H1 (cell line): ENCODE results near the gene OTUD5. TPM values are rescaled to one million over a fixed set of nuclear protein-coding genes. Genes with fewer than 3 reads are reported as not detected.

Source experiments
- CTCF ChIA-PET: fragments of 300-600 bp; sonication (Branson Sonifier 250); formaldehyde crosslinking; loops from one replicate; lab custom pipeline; 2021; ENCODE audit not compliant: partially characterized antibody; lab: Charles Lee
- POLR2A ChIA-PET: fragments of 300-600 bp; sonication (Branson Sonifier 250); formaldehyde crosslinking; loops from one replicate; lab custom pipeline; 2021; ENCODE audit warnings: inconsistent platforms; ENCODE audit not compliant: partially characterized antibody; lab: Charles Lee
- DNase-seq, 2 experiments: peaks; one replicate each; pipeline versions ENCODE4 v3.0.0 to v3.0.0-alpha.2; 2010 to 2022; ENCODE audit warnings: low spot score in 2 of 2, low read depth in 1 of 2, mixed read lengths in 1 of 2
- FAIRE-seq: peaks from 2 replicates; lab custom pipeline; 2011; peaks lifted over from hg19 to GRCh38; lab: Jason Lieb, UNC
- H2AFZ ChIP-seq: 2 replicates; pipeline ENCODE4 v1.8.1; 2012; ENCODE audit warnings: low read length, inconsistent platforms
- H2AK5ac ChIP-seq: 2 replicates; pipeline ENCODE4 v1.6.1; 2013; ENCODE audit warnings: low read depth, low read length
- H2BK120ac ChIP-seq: replicated peaks from 2 replicates; pipeline ENCODE3; 2013; ENCODE audit warnings: low read depth, low read length, inconsistent platforms
- H2BK12ac ChIP-seq: 2 replicates; pipeline ENCODE4 v1.6.1; 2013; ENCODE audit warnings: low read depth, low read length
- H2BK15ac ChIP-seq: 2 replicates; pipeline ENCODE4 v1.6.1; 2013; ENCODE audit warnings: low read length
- H2BK20ac ChIP-seq: 2 replicates; pipeline ENCODE4 v1.6.1; 2013; ENCODE audit warnings: low read length
- H2BK5ac ChIP-seq: 2 replicates; pipeline ENCODE4 v1.6.1; 2013; ENCODE audit warnings: low read depth, low read length
- H3K14ac ChIP-seq: 2 replicates; pipeline ENCODE4 v1.6.1; 2013; ENCODE audit warnings: inconsistent platforms; ENCODE audit not compliant: insufficient read length
- H3K18ac ChIP-seq: 2 replicates; pipeline ENCODE4 v1.6.1; 2013; ENCODE audit warnings: low read length; ENCODE audit errors: extremely low read depth
- H3K23ac ChIP-seq: 2 replicates; pipeline ENCODE4 v1.6.1; 2013; ENCODE audit warnings: inconsistent platforms; ENCODE audit not compliant: insufficient read length
- H3K23me2 ChIP-seq: 2 replicates; pipeline ENCODE4 v1.6.1; 2013; ENCODE audit warnings: low read depth, low read length
- H3K27ac ChIP-seq: 2 replicates; pipeline ENCODE4 v1.6.1; 2011; ENCODE audit warnings: low read depth, low read length, inconsistent platforms
- H3K27me3 ChIP-seq, 4 experiments: replicated peaks in 1 of 4; 1 replicate in 1 of 4; 2 replicates in 3 of 4; pipeline versions ENCODE4 v1.6.1 to v1.8.1; 2011 to 2013; ENCODE audit warnings: low read length in 3 of 4, mild to moderate bottlenecking in 3 of 4, inconsistent platforms in 2 of 4, mixed read lengths in 2 of 4, moderate library complexity in 1 of 4; ENCODE audit not compliant: control insufficient read depth in 3 of 4, insufficient read depth in 3 of 4; ENCODE audit errors: extremely low read depth in 1 of 4
- H3K36me3 ChIP-seq, 4 experiments: 2 replicates each; pipeline versions ENCODE4 v1.6.1 to v1.8.1; 2011 to 2013; ENCODE audit warnings: mild to moderate bottlenecking in 4 of 4, low read length in 3 of 4, moderate library complexity in 2 of 4, control low read depth in 1 of 4, inconsistent platforms in 1 of 4; ENCODE audit not compliant: insufficient read depth in 4 of 4, control insufficient read depth in 2 of 4
- H3K4ac ChIP-seq: replicated peaks from 2 replicates; pipeline ENCODE3; 2013; ENCODE audit warnings: low read length, low read depth, mixed read lengths, inconsistent platforms; ENCODE audit not compliant: insufficient read length
- H3K4me1 ChIP-seq, 4 experiments: replicated peaks in 1 of 4; 1 replicate in 1 of 4; 2 replicates in 3 of 4; pipeline versions ENCODE4 v1.6.1 to v1.8.1; 2011 to 2013; ENCODE audit warnings: low read length in 3 of 4, inconsistent platforms in 2 of 4, mixed read lengths in 1 of 4; ENCODE audit not compliant: insufficient read depth in 4 of 4, control insufficient read depth in 3 of 4
- H3K4me2 ChIP-seq, 2 experiments: 2 replicates each; pipeline versions ENCODE4 v1.6.1 to v1.8.1; 2011 to 2013; ENCODE audit warnings: low read depth in 2 of 2, low read length in 2 of 2, control low read depth in 1 of 2, inconsistent platforms in 1 of 2, mild to moderate bottlenecking in 1 of 2; ENCODE audit not compliant: insufficient read depth in 1 of 2
- H3K4me3 ChIP-seq, 4 experiments: fragments of 200-600, 300-600 bp in 1 of 4; sonication (generic), shearing (Covaris generic), sonication (Bioruptor Twin) in 1 of 4; 2 replicates each; pipeline versions ENCODE4 v1.5.1 to v1.8.1; 2011 to 2016; ENCODE audit warnings: low read length in 4 of 4, low read depth in 3 of 4, control low read depth in 2 of 4, inconsistent platforms in 2 of 4, mild to moderate bottlenecking in 2 of 4, mixed read lengths in 1 of 4, moderate library complexity in 1 of 4; ENCODE audit not compliant: insufficient read depth in 2 of 4; ENCODE audit errors: extremely low read depth in 1 of 4
- H3K56ac ChIP-seq: replicated peaks from 2 replicates; pipeline ENCODE3; 2013; ENCODE audit warnings: low read depth, mild to moderate bottlenecking, mixed read lengths, low read length, inconsistent platforms; ENCODE audit not compliant: insufficient read length
- H3K79me1 ChIP-seq: 2 replicates; pipeline ENCODE4 v1.6.1; 2013; ENCODE audit warnings: low read depth, low read length, control low read depth
- H3K79me2 ChIP-seq, 2 experiments: 2 replicates each; pipeline versions ENCODE4 v1.6.1 to v1.8.1; 2012 to 2013; ENCODE audit warnings: low read length in 2 of 2, mild to moderate bottlenecking in 2 of 2, inconsistent platforms in 1 of 2; ENCODE audit not compliant: insufficient read depth in 2 of 2, control insufficient read depth in 1 of 2
- H3K9ac ChIP-seq, 4 experiments: replicated peaks in 1 of 4; 1 replicate in 1 of 4; 2 replicates in 3 of 4; pipeline versions ENCODE4 v1.6.1 to v1.8.1; 2011 to 2013; ENCODE audit warnings: low read depth in 3 of 4, low read length in 3 of 4, control low read depth in 2 of 4, mild to moderate bottlenecking in 2 of 4, moderate library complexity in 2 of 4, inconsistent platforms in 1 of 4; ENCODE audit errors: extremely low read depth in 1 of 4
- H3K9me3 ChIP-seq, 2 experiments: 2 replicates each; pipeline versions ENCODE4 v1.6.1 to v1.8.1; 2012 to 2013; ENCODE audit warnings: mild to moderate bottlenecking in 2 of 2, moderate library complexity in 2 of 2, control low read depth in 1 of 2, inconsistent platforms in 1 of 2, low read depth in 1 of 2, low read length in 1 of 2, mixed read lengths in 1 of 2; ENCODE audit not compliant: insufficient read depth in 2 of 2
- H4K20me1 ChIP-seq, 2 experiments: replicated peaks in 1 of 2; 2 replicates each; pipeline versions ENCODE3 to v1.8.1; 2011 to 2013; ENCODE audit warnings: inconsistent platforms in 2 of 2, low read length in 2 of 2, mild to moderate bottlenecking in 1 of 2; ENCODE audit not compliant: insufficient read depth in 2 of 2, control insufficient read depth in 1 of 2
- H4K5ac ChIP-seq: 2 replicates; pipeline ENCODE4 v1.6.1; 2013; ENCODE audit warnings: low read length, low read depth, mixed read lengths, inconsistent platforms; ENCODE audit not compliant: insufficient read length
- H4K8ac ChIP-seq: 2 replicates; pipeline ENCODE4 v1.8.0; 2013; ENCODE audit warnings: mild to moderate bottlenecking, moderate library complexity, low read length, inconsistent platforms; ENCODE audit not compliant: insufficient read depth; ENCODE audit errors: extremely low read depth
- H4K91ac ChIP-seq: replicated peaks from 2 replicates; pipeline ENCODE3; 2013; ENCODE audit warnings: low read length, mixed read lengths, inconsistent platforms; ENCODE audit not compliant: insufficient read length
- BRCA1 ChIP-seq: IDR thresholded peaks from 2 replicates; pipeline ENCODE4 v1.6.1; 2012; ENCODE audit warnings: low read depth, low read length, improper control_type of control experiment
- CBX5 ChIP-seq: fragments of 300-800, 300-1000 bp; sonication (generic); IDR thresholded peaks from 2 replicates; pipeline ENCODE4 v1.7.1; 2016; ENCODE audit warnings: antibody characterized with exemption, low read length, low read depth
- CBX8 ChIP-seq: fragments of 300-800, 300-1000 bp; sonication (generic); IDR thresholded peaks from 2 replicates; pipeline ENCODE4 v1.7.1; 2016; ENCODE audit warnings: low read depth, low read length, borderline replicate concordance
- KDM5A ChIP-seq: fragments of 200-600 bp; IDR thresholded peaks from 2 replicates; pipeline ENCODE4 v1.7.1; 2012; ENCODE audit warnings: mild to moderate bottlenecking, low read length, inconsistent platforms, mixed read lengths
- POU5F1 ChIP-seq: IDR thresholded peaks from 2 replicates; pipeline ENCODE4 v1.6.1; 2011; ENCODE audit warnings: low read depth, mild to moderate bottlenecking, low read length, moderate library complexity
- SIN3A ChIP-seq, 2 experiments: IDR thresholded peaks in 1 of 2; conservative IDR thresholded peaks in 1 of 2; 2 replicates each; pipeline ENCODE4 v1.6.1; 2011 to 2012; ENCODE audit warnings: low read length in 2 of 2, improper control_type of control experiment in 1 of 2, low read depth in 1 of 2, mild to moderate bottlenecking in 1 of 2
- SIX5 ChIP-seq: IDR thresholded peaks from 2 replicates; pipeline ENCODE4 v1.6.1; 2011; ENCODE audit warnings: mild to moderate bottlenecking, low read depth, low read length
- SP1 ChIP-seq: IDR thresholded peaks from 2 replicates; pipeline ENCODE4 v1.6.1; 2011; ENCODE audit warnings: low read depth, low read length
- WGBS, 2 experiments: shearing (Covaris generic) in 1 of 2; methylation state at CpG; one replicate each; pipeline versions ENCODE4 v1.1.6 to v1.1.7; 2013 to 2015; ENCODE audit warnings: low lambda C conversion rate in 2 of 2, mixed read lengths in 2 of 2, inconsistent platforms in 1 of 2, low coverage in 1 of 2, missing lambda C conversion rate in 1 of 2; ENCODE audit not compliant: insufficient replicate concordance in 2 of 2, insufficient coverage in 1 of 2, insufficient read length in 1 of 2; ENCODE audit errors: extremely low coverage in 1 of 2, missing lambda C conversion rate in 1 of 2; 5-methylcytosine and 5-hydroxymethylcytosine counted together
- polyA plus RNA-seq, 7 experiments: library from polyadenylated mRNA; depleted of rRNA in 3 of 7; stranded (reverse) in 5 of 7; unstranded in 2 of 7; fragments of >200 nt in 5 of 7; fragments of 200-250 nt in 2 of 7; gene quantifications; 1 replicate in 5 of 7; 2 replicates in 1 of 7; 4 replicates in 1 of 7; pipeline versions ENCODE4 v1.2.1 to v1.2.3, GENCODE V29; 2011 to 2013; ENCODE audit warnings: missing spikeins in 2 of 7, mixed read lengths in 2 of 7
- total RNA-seq: library from RNA; stranded (reverse); fragmentation: NEBNext Ultra II Directional; extraction: Animal tissue kit (Norgen Biotek cat#: 25700); gene quantifications from 2 replicates; pipeline ENCODE4 v1.2.1, GENCODE V29; 2021

OTUD5 gene
- total and polyA plus RNA-seq, 2 of the 8 experiments (the other 6 are each of a cell fraction or from before 2014, with no cell fraction given) = 46.3 to 53.5 TPM

- H2BK120ac ChIP-seq = no peak overlapping the region
These were observed 12.1 kb upstream of the OTUD5 start for GRCh38 chrX:48969471-48969870.

More at GRCh38 chrX:48969471-48969870, 12.1 kb upstream of the OTUD5 start:
- Histone ChIP-seq H3K4me3 (no peak overlapping the region), H3K14ac (no peak overlapping the region), H4K5ac (no peak overlapping the region), H3K36me3 (peaks cover 0 to 5% (median 3%) of the 10 kb centered on the region in 4 experiments; a peak in 6 of 8 replicates), H3K23me2 (peaks cover 4% of the 10 kb centered on the region; the same call in 1 of the 2 replicates), H4K20me1 (peaks cover 1 to 2% of the 10 kb centered on the region in 2 experiments), H3K27ac (no peak overlapping the region), H2BK5ac (no peak overlapping the region), H3K23ac (no peak overlapping the region), H2AK5ac (no peak overlapping the region), H2AFZ (no peak overlapping the region), H3K56ac (no peak overlapping the region), H3K4ac (no peak overlapping the region), H3K9me3 (no peaks in the 10 kb centered on the region), H3K18ac (no peak overlapping the region), H3K79me2 (no peaks in the 10 kb centered on the region; a peak in 1 of 4 replicates), H2BK15ac (no peak overlapping the region), H2BK12ac (no peak overlapping the region), H3K27me3 (no peaks in the 10 kb centered on the region), H4K91ac (no peak overlapping the region), H3K4me1 (peaks cover 0 to 3% (median 0%) of the 10 kb centered on the region in 4 experiments; a peak in 1 of 7 replicates), H4K8ac (no peak overlapping the region), H2BK20ac (no peak overlapping the region), H3K79me1 (no peaks in the 10 kb centered on the region), H3K9ac (no peak overlapping the region), H3K4me2 (no peak overlapping the region)
- no peak for FAIRE-seq
- ChIA-PET CTCF (interaction anchor here (1.2 kb wide), 1 partner anchor 70 kb away, joined by 3 read pairs; no protein-coding TSS in a partner anchor), POLR2A (interaction anchor here (1.0 to 9.0 kb wide), 3 partner anchors 12 to 66 kb away, joined by 3 to 70 read pairs (median 3); partner anchors contain the start of gene OTUD5)
- no peak for DNase-seq
- 93% methylated on average over 8 of the region's 28 CpGs; no CpG with 5 or more reads in 1 of the 2 experiments for WGBS, 2 experiments
- TF ChIP-seq SP1 (no peak), CBX8 (no peak), POU5F1 (no peak), KDM5A (no peak), CBX5 (no peak), SIX5 (no peak), SIN3A (conservative IDR thresholded peaks at IDR 0.05 in 1 of 2, IDR thresholded peaks at IDR 0.05 in 1 of 2; ENCODE audit: low read depth in 1 of 2, low read length in 2 of 2) (no peak), BRCA1 (no peak)
- TF ChIP-seq, all 59 proteins: peak for 0
